ENCODE data around the gene DNM1L.
"Not testable (repeated sequence)": the region's sequence is repeated elsewhere in the genome, so short reads cannot be mapped to it uniquely, and the experiment has no call there.

DNM1L gene

GRCh38 chr12:32706335-32707024 lies 27.4 kb downstream of the DNM1L start:
- Mint-ChIP-seq H3K4me3 (no peak overlapping the region), H3K4me1 (ENCODE audit: low read depth in 2 of 2) (peaks cover 0 to 6% of the 10 kb centered on the region in 2 donors), H3K9me3 (no peaks in the 10 kb centered on the region), H3K27me3 (no peaks in the 10 kb centered on the region), H3K36me3 (ENCODE audit: insufficient read depth) (peaks cover 25% of the 10 kb centered on the region), H3K27ac (no peak overlapping the region)
- DNase-seq (no peak), ATAC-seq (replicated peaks) (no peak)

- H3K27me3 Mint-ChIP-seq = no peaks in the 10 kb centered on the region
Measured at GRCh38 chr12:32708926-32709325, 29.8 kb downstream of the DNM1L start.

GRCh38 chr12:32714772-32715171 lies 35.7 kb downstream of the DNM1L start:
- Mint-ChIP-seq H3K27ac (no peak overlapping the region), H3K27me3 (no peaks in the 10 kb centered on the region), H3K36me3 (ENCODE audit: insufficient read depth) (peaks cover 34% of the 10 kb centered on the region), H3K9me3 (no peaks in the 10 kb centered on the region), H3K4me1 (ENCODE audit: low read depth in 2 of 2) (no peaks in the 10 kb centered on the region), H3K4me3 (no peak overlapping the region)
- no peak for DNase-seq
- no peak for ATAC-seq (replicated peaks)

More at GRCh38 chr12:32708926-32709325, 29.8 kb downstream of the DNM1L start:
- peak overlapping the region in 1 of 2 donors; percentile 12 for H3K27ac Mint-ChIP-seq
- ATAC-seq (replicated peaks) = no peak
- H3K36me3 Mint-ChIP-seq (ENCODE audit: insufficient read depth) = peaks cover 27% of the 10 kb centered on the region
- no peak for DNase-seq
- H3K9me3 Mint-ChIP-seq = no peaks in the 10 kb centered on the region
- no peak overlapping the region for H3K4me3 Mint-ChIP-seq
- no peaks in the 10 kb centered on the region for H3K4me1 Mint-ChIP-seq (ENCODE audit: low read depth in 2 of 2)

- H3K27me3 Mint-ChIP-seq = no peaks in the 10 kb centered on the region
- no peak overlapping the region for H3K4me3 Mint-ChIP-seq
- H3K4me1 Mint-ChIP-seq (ENCODE audit: low read depth in 2 of 2) = no peaks in the 10 kb centered on the region
- peaks cover 27% of the 10 kb centered on the region for H3K36me3 Mint-ChIP-seq (ENCODE audit: insufficient read depth)
- H3K9me3 Mint-ChIP-seq = no peaks in the 10 kb centered on the region
- ATAC-seq (replicated peaks) (no peak), DNase-seq (no peak)
- H3K27ac Mint-ChIP-seq = no peak overlapping the region
Measured at GRCh38 chr12:32718926-32719325, 39.8 kb downstream of the DNM1L start.

- not testable (repeated sequence) for H3K4me1 Mint-ChIP-seq (ENCODE audit: low read depth in 2 of 2); H3K4me3 Mint-ChIP-seq; ATAC-seq (replicated peaks); H3K27me3 Mint-ChIP-seq; H3K27ac Mint-ChIP-seq; DNase-seq; H3K9me3 Mint-ChIP-seq
- peaks cover 42% of the 10 kb centered on the region for H3K36me3 Mint-ChIP-seq (ENCODE audit: insufficient read depth)
Measured at GRCh38 chr12:32725308-32725707, 46.2 kb downstream of the DNM1L start.

GRCh38 chr12:32726286-32726685 lies 47.2 kb downstream of the DNM1L start:
- ATAC-seq (replicated peaks) = no peak
- no peak for DNase-seq
- H3K27ac Mint-ChIP-seq = peak overlapping the region in 1 of 2 donors; percentile 68
- H3K4me3 Mint-ChIP-seq = no peak overlapping the region
- peaks cover 49% of the 10 kb centered on the region for H3K36me3 Mint-ChIP-seq (ENCODE audit: insufficient read depth)
- no peaks in the 10 kb centered on the region for H3K27me3 Mint-ChIP-seq
- no peaks in the 10 kb centered on the region for H3K9me3 Mint-ChIP-seq
- no peaks in the 10 kb centered on the region for H3K4me1 Mint-ChIP-seq (ENCODE audit: low read depth in 2 of 2)

- ATAC-seq (replicated peaks) = no peak
- Mint-ChIP-seq H3K9me3 (no peaks in the 10 kb centered on the region), H3K4me3 (no peak overlapping the region), H3K4me1 (ENCODE audit: low read depth in 2 of 2) (no peaks in the 10 kb centered on the region), H3K27me3 (no peaks in the 10 kb centered on the region), H3K27ac (no peak overlapping the region), H3K36me3 (ENCODE audit: insufficient read depth) (peaks cover 57% of the 10 kb centered on the region)
- DNase-seq = no peak
Measured at GRCh38 chr12:32727237-32727636, 48.1 kb downstream of the DNM1L start.

GRCh38 chr12:32734952-32735351 lies 55.9 kb downstream of the DNM1L start:
- Mint-ChIP-seq H3K27ac (peak overlapping the region in 1 of 2 donors; percentile 44), H3K36me3 (ENCODE audit: insufficient read depth) (peaks cover 74% of the 10 kb centered on the region)

GRCh38 chr12:32736445-32736844 lies 57.3 kb downstream of the DNM1L start:
- no peak overlapping the region for H3K4me3 Mint-ChIP-seq
- peaks cover 69% of the 10 kb centered on the region for H3K36me3 Mint-ChIP-seq (ENCODE audit: insufficient read depth)
- H3K27ac Mint-ChIP-seq = no peak overlapping the region
- no peaks in the 10 kb centered on the region for H3K27me3 Mint-ChIP-seq
- no peaks in the 10 kb centered on the region for H3K9me3 Mint-ChIP-seq
- ATAC-seq (replicated peaks) = no peak
- DNase-seq = no peak
- peaks cover 1 to 4% of the 10 kb centered on the region in 2 donors for H3K4me1 Mint-ChIP-seq (ENCODE audit: low read depth in 2 of 2)

More at GRCh38 chr12:32734952-32735351, 55.9 kb downstream of the DNM1L start:
- H3K4me3 Mint-ChIP-seq = no peak overlapping the region
- DNase-seq (no peak), ATAC-seq (replicated peaks) (no peak)
- peaks cover 1 to 4% of the 10 kb centered on the region in 2 donors for H3K4me1 Mint-ChIP-seq (ENCODE audit: low read depth in 2 of 2)
- H3K9me3 Mint-ChIP-seq = no peaks in the 10 kb centered on the region
- H3K27me3 Mint-ChIP-seq = no peaks in the 10 kb centered on the region

- Mint-ChIP-seq H3K9me3 (no peaks in the 10 kb centered on the region), H3K27me3 (no peaks in the 10 kb centered on the region), H3K36me3 (ENCODE audit: insufficient read depth) (peaks cover 67% of the 10 kb centered on the region), H3K27ac (peak overlapping the region in 1 of 2 donors; percentile 67), H3K4me1 (ENCODE audit: low read depth in 2 of 2) (peaks cover 1 to 4% of the 10 kb centered on the region in 2 donors), H3K4me3 (no peak overlapping the region)
- DNase-seq = no peak
- ATAC-seq (replicated peaks) = no peak
Measured at GRCh38 chr12:32737715-32738114, 58.6 kb downstream of the DNM1L start.

- H3K4me3 Mint-ChIP-seq = no peak overlapping the region
- no peaks in the 10 kb centered on the region for H3K9me3 Mint-ChIP-seq
- H3K27me3 Mint-ChIP-seq = no peaks in the 10 kb centered on the region
- H3K27ac Mint-ChIP-seq = no peak overlapping the region
- ATAC-seq (replicated peaks) = no peak
- peaks cover 68% of the 10 kb centered on the region for H3K36me3 Mint-ChIP-seq (ENCODE audit: insufficient read depth)
- no peak for DNase-seq
- H3K4me1 Mint-ChIP-seq (ENCODE audit: low read depth in 2 of 2) = peaks cover 1 to 11% of the 10 kb centered on the region in 2 donors
Measured at GRCh38 chr12:32739279-32739678, 60.2 kb downstream of the DNM1L start.

- Mint-ChIP-seq H3K27me3 (no peaks in the 10 kb centered on the region), H3K36me3 (ENCODE audit: insufficient read depth) (peaks cover 71% of the 10 kb centered on the region), H3K27ac (no peak overlapping the region), H3K4me3 (no peak overlapping the region), H3K9me3 (no peaks in the 10 kb centered on the region), H3K4me1 (ENCODE audit: low read depth in 2 of 2) (peaks cover 3 to 21% of the 10 kb centered on the region in 2 donors)
- no peak for ATAC-seq (replicated peaks)
- DNase-seq = no peak
Measured at GRCh38 chr12:32742133-32742532, 63.0 kb downstream of the DNM1L start.

GRCh38 chr12:32743264-32743663 lies 64.2 kb downstream of the DNM1L start:
- H3K36me3 Mint-ChIP-seq (ENCODE audit: insufficient read depth) = peaks cover 78% of the 10 kb centered on the region
- H3K4me3 Mint-ChIP-seq = no peak overlapping the region
- no peaks in the 10 kb centered on the region for H3K9me3 Mint-ChIP-seq
- DNase-seq (no peak), ATAC-seq (replicated peaks) (no peak)
- peaks cover 4 to 23% of the 10 kb centered on the region in 2 donors for H3K4me1 Mint-ChIP-seq (ENCODE audit: low read depth in 2 of 2)
- no peaks in the 10 kb centered on the region for H3K27me3 Mint-ChIP-seq
- no peak overlapping the region for H3K27ac Mint-ChIP-seq

- Mint-ChIP-seq H3K9me3 (no peaks in the 10 kb centered on the region), H3K36me3 (ENCODE audit: insufficient read depth) (peaks cover 64% of the 10 kb centered on the region), H3K27me3 (no peaks in the 10 kb centered on the region), H3K4me3 (peak overlapping the region in 1 of 2 donors; percentile 89), H3K27ac (peak overlapping the region; percentile 90 to 91), H3K4me1 (ENCODE audit: low read depth in 2 of 2) (peaks cover 9 to 10% of the 10 kb centered on the region in 2 donors)
- ATAC-seq (replicated peaks) (no peak), DNase-seq (no peak)
Measured at GRCh38 chr12:32753605-32754004, 74.5 kb downstream of the DNM1L start.

Data from effector memory CD8-positive, alpha-beta T cell (primary cell).